PC-3 (cell line): ENCODE data around the gene REXO1. TPM values are rescaled to one million over a fixed set of nuclear protein-coding genes. Genes with fewer than 3 reads are reported as not detected.
A peak's percentile ranks its signal among the peaks of the same experiment; 100 is the strongest.

Source experiments
- ATAC-seq: fragments of 200-7000 bp; cut with Tn5 transposase; 2 replicates; pipeline ENCODE4 v1.9.1; 2020; ENCODE audit warnings: mild to moderate bottlenecking, moderate library complexity
- Bru-seq: library from RNA; stranded (reverse); fragments of 400-500 nt; gene quantifications from one replicate; lab custom pipeline; 2021; lab: Mats Ljungman, UMichigan
- BruChase-seq, 2 experiments: library from RNA; stranded (reverse); fragments of 400-500 nt; gene quantifications; one replicate each; lab custom pipeline; 2021; lab: Mats Ljungman, UMichigan
- BruUV-seq: library from RNA; stranded (reverse); fragments of 400-500 nt; replicated peaks from 2 replicates; lab custom pipeline; 2021; lab: Mats Ljungman, UMichigan
- CTCF ChIA-PET: fragments of 300-600 bp; sonication (Branson Sonifier 250); formaldehyde crosslinking; loops from one replicate; lab custom pipeline; 2022; ENCODE audit warnings: antibody characterized with exemption; lab: Charles Lee
- POLR2A ChIA-PET: fragments of 300-600 bp; sonication (Branson Sonifier 250); formaldehyde crosslinking; loops from one replicate; lab custom pipeline; 2022; ENCODE audit warnings: antibody characterized with exemption; ENCODE audit not compliant: unreplicated experiment; lab: Charles Lee
- DNase-seq: peaks from one replicate; pipeline ENCODE4 v3.0.0-alpha.2; 2015
- H2AFZ ChIP-seq: fragments of 300-600 bp; sonication (generic); 2 replicates; pipeline ENCODE4 v1.6.0; 2016; ENCODE audit warnings: antibody characterized with exemption, low read length
- H3F3A ChIP-seq: fragments of 300-600 bp; sonication (generic); one replicate; pipeline ENCODE4 v1.6.0; 2017; ENCODE audit warnings: antibody characterized with exemption, low read length, control low read depth, mild to moderate bottlenecking; ENCODE audit not compliant: unreplicated experiment
- H3K27ac ChIP-seq: fragments of 300-600 bp; sonication (generic); 2 replicates; pipeline ENCODE4 v1.5.1; 2016; ENCODE audit warnings: mild to moderate bottlenecking, low read length
- H3K27me3 ChIP-seq: fragments of 300-600 bp; sonication (generic); 2 replicates; pipeline ENCODE4 v1.6.1; 2016; ENCODE audit warnings: low read length, mixed read lengths
- H3K36me3 ChIP-seq: fragments of 300-600 bp; sonication (generic); 2 replicates; pipeline ENCODE4 v1.6.1; 2016; ENCODE audit warnings: low read depth, mixed run types, low read length, mixed read lengths
- H3K4me1 ChIP-seq: fragments of 300-600 bp; sonication (generic); 2 replicates; pipeline ENCODE4 v1.5.1; 2016; ENCODE audit warnings: low read length; ENCODE audit not compliant: insufficient read depth
- H3K4me2 ChIP-seq: fragments of 300-600 bp; sonication (generic); 2 replicates; pipeline ENCODE4 v1.6.0; 2016; ENCODE audit warnings: low read length
- H3K4me3 ChIP-seq: fragments of 300-600 bp; sonication (generic); 2 replicates; pipeline ENCODE4 v1.5.1; 2016; ENCODE audit warnings: mild to moderate bottlenecking, low read length, mixed read lengths
- H3K79me2 ChIP-seq: fragments of 300-600 bp; sonication (generic); 2 replicates; pipeline ENCODE4 v1.6.1; 2017; ENCODE audit warnings: low read length, mixed read lengths
- H3K9ac ChIP-seq: fragments of 300-600 bp; sonication (generic); 2 replicates; pipeline ENCODE4 v1.6.0; 2016; ENCODE audit warnings: mild to moderate bottlenecking, low read length
- H3K9me2 ChIP-seq: fragments of 300-600 bp; sonication (generic); replicated peaks from 2 replicates; pipeline ENCODE4 v1.6.1; 2016; ENCODE audit warnings: mixed run types, low read length, mixed read lengths
- H3K9me3 ChIP-seq: fragments of 300-600 bp; sonication (generic); 2 replicates; pipeline ENCODE4 v1.6.1; 2016; ENCODE audit warnings: low read length, mixed read lengths
- H4K20me1 ChIP-seq: fragments of 300-600 bp; sonication (generic); 2 replicates; pipeline ENCODE4 v1.6.1; 2016; ENCODE audit warnings: low read length, mixed read lengths
- EZH2 ChIP-seq: fragments of 300-600 bp; sonication (generic); IDR thresholded peaks from one replicate; pipeline ENCODE4 v1.6.1; 2017; ENCODE audit warnings: antibody characterized with exemption, mild to moderate bottlenecking, low read length; ENCODE audit not compliant: unreplicated experiment
- EZH2phosphoT487 ChIP-seq: fragments of 300-600 bp; sonication (generic); IDR thresholded peaks from 2 replicates; pipeline ENCODE4 v1.6.1; 2018; ENCODE audit warnings: mild to moderate bottlenecking, antibody characterized with exemption, low read length, borderline replicate concordance
- intact Hi-C: fragments of 100-400 bp; cut with micrococcal nuclease; formaldehyde crosslinking; loops from 2 replicates; pipeline ENCODE4 v1.9.0; 2023
- long read RNA-seq: library from polyadenylated mRNA; unstranded; transcript quantifications from one replicate; pipeline ENCODE4 v2.0.0, GENCODE V29; 2021; ENCODE audit not compliant: unreplicated experiment
- total RNA-seq: library from RNA; depleted of rRNA; stranded (reverse); fragments of >200 nt; gene quantifications from 2 replicates; pipeline ENCODE4 v1.2.3, GENCODE V29; 2014; rRNA removed
- TF ChIP-seq, protein P1 (sequence below): fragments of 300-600 bp; sonication (generic); conservative IDR thresholded peaks from 2 replicates; pipeline ENCODE4 v1.5.1; 2017; ENCODE audit warnings: antibody characterized with exemption, low read depth, mild to moderate bottlenecking, low read length

The REXO1 gene
- total RNA-seq (21.4 and 24.3 TPM in 2 replicates), Bru-seq, nascent RNA (percentile 60 among the genes with signal in this experiment), BruChase-seq, experiment 1, labeled RNA remaining after a 6-hour chase (percentile 84 among the genes with signal in this experiment), BruChase-seq, experiment 2, labeled RNA remaining after a 2-hour chase (percentile 75 among the genes with signal in this experiment)
- long read RNA-seq, partial matches to known transcripts: 9 of 16 reads
- long read RNA-seq, other reads (novel, unspliced or antisense): 7 of 16 reads

GRCh38 chr19:1848399-1849131, at the start of gene REXO1:
TSS of gene REXO1 (minus strand) at chr19:1848483. CDS start at chr19:1848358, 125 bp downstream.
- H2AFZ ChIP-seq: peak within 1 kb of the TSS; percentile 81; the same call in 1 of the 2 replicates
- POLR2A ChIA-PET: no interaction called here
- H3K79me2 ChIP-seq: peaks cover 52% of the 10 kb centered on the region
- no peaks in the 10 kb centered on the region for H3F3A ChIP-seq
- peak within 1 kb of the TSS; percentile 92 for H3K27ac ChIP-seq
- H3K4me2 ChIP-seq: peak within 1 kb of the TSS; percentile 85
- DNase-seq (peak; percentile 95), ATAC-seq (peak; percentile 69)
- peak within 1 kb of the TSS; percentile 86 for H3K4me3 ChIP-seq
- no peaks in the 10 kb centered on the region for H3K36me3 ChIP-seq
- H3K9me3 ChIP-seq: no peaks in the 10 kb centered on the region
- H3K9me2 ChIP-seq: no peaks in the 10 kb centered on the region
- H3K27me3 ChIP-seq: no peaks in the 10 kb centered on the region
- peaks cover 8% of the 10 kb centered on the region for H3K4me1 ChIP-seq
- H4K20me1 ChIP-seq: peaks cover 12% of the 10 kb centered on the region; the same call in 1 of the 2 replicates
- CTCF ChIA-PET: no interaction called here
- BruUV-seq: no TSS peak
- TF ChIP-seq EZH2phosphoT487: no peak
- TF ChIP-seq, protein P1, sequence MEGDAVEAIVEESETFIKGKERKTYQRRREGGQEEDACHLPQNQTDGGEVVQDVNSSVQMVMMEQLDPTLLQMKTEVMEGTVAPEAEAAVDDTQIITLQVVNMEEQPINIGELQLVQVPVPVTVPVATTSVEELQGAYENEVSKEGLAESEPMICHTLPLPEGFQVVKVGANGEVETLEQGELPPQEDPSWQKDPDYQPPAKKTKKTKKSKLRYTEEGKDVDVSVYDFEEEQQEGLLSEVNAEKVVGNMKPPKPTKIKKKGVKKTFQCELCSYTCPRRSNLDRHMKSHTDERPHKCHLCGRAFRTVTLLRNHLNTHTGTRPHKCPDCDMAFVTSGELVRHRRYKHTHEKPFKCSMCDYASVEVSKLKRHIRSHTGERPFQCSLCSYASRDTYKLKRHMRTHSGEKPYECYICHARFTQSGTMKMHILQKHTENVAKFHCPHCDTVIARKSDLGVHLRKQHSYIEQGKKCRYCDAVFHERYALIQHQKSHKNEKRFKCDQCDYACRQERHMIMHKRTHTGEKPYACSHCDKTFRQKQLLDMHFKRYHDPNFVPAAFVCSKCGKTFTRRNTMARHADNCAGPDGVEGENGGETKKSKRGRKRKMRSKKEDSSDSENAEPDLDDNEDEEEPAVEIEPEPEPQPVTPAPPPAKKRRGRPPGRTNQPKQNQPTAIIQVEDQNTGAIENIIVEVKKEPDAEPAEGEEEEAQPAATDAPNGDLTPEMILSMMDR: peak; percentile 79
- intact Hi-C loops: no loop called here
- H3K9ac ChIP-seq: peak within 1 kb of the TSS; percentile 98

GRCh38 chr19:1896508-1896907, 48.2 kb upstream of the REXO1 start:
- Histone ChIP-seq H3K27me3 (no peaks in the 10 kb centered on the region), H3K27ac (no peak overlapping the region), H3K79me2 (no peaks in the 10 kb centered on the region), H4K20me1 (no peaks in the 10 kb centered on the region), H3K9ac (no peak overlapping the region), H3F3A (no peaks in the 10 kb centered on the region), H2AFZ (no peak overlapping the region), H3K4me3 (no peak overlapping the region), H3K9me2 (no peaks in the 10 kb centered on the region), H3K36me3 (no peaks in the 10 kb centered on the region), H3K4me2 (no peak overlapping the region), H3K9me3 (no peaks in the 10 kb centered on the region), H3K4me1 (no peaks in the 10 kb centered on the region)
- intact Hi-C loops: no loop called here
- TF ChIP-seq, protein P1: no peak
- TF ChIP-seq EZH2: no peak
- no peak for TF ChIP-seq EZH2phosphoT487
- ChIA-PET POLR2A (no interaction called here), CTCF (no interaction called here)
- no TSS peak for BruUV-seq
- ATAC-seq (no peak), DNase-seq (no peak)

DNA sequence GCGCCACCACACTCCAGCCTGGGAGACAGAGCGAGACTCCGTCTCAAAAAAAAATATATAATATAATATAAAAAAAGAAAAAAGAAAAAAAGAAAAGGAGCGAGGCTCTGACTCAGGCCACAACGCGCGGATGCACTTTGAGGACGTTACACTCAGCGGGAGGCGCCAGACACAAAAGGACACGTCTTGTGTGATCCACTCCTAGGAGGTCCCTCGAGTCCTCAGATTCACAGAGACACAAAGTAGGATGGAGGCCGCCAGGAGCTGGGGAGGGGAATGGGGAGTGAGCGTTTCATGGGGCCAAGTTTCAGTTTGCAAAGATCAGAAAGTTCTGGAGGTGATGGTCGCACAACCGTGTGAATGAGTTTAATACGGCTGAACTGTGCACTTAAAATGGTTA, 45.5 kb upstream of the REXO1 start:
- Histone ChIP-seq H3K9me2 (no peaks in the 10 kb centered on the region), H3K27me3 (no peaks in the 10 kb centered on the region), H3K9me3 (no peaks in the 10 kb centered on the region), H2AFZ (no peak overlapping the region), H3K4me3 (no peak overlapping the region), H3K27ac (no peak overlapping the region), H3F3A (no peaks in the 10 kb centered on the region), H3K4me2 (no peak overlapping the region), H3K4me1 (no peaks in the 10 kb centered on the region), H4K20me1 (no peaks in the 10 kb centered on the region), H3K9ac (no peak overlapping the region), H3K79me2 (no peaks in the 10 kb centered on the region), H3K36me3 (no peaks in the 10 kb centered on the region)
- intact Hi-C loops: no loop called here
- DNase-seq (no peak), ATAC-seq (no peak)
- POLR2A ChIA-PET: no interaction called here
- CTCF ChIA-PET: no interaction called here
- BruUV-seq: no TSS peak
- TF ChIP-seq, protein P1: no peak
- TF ChIP-seq EZH2phosphoT487 (no peak), EZH2 (no peak)
